ENCODE results near the gene EZR.

GRCh38 chr6:158759966-158760617 is 59.1 kb downstream of the EZR start:
- TF ChIP-seq, protein P1, sequence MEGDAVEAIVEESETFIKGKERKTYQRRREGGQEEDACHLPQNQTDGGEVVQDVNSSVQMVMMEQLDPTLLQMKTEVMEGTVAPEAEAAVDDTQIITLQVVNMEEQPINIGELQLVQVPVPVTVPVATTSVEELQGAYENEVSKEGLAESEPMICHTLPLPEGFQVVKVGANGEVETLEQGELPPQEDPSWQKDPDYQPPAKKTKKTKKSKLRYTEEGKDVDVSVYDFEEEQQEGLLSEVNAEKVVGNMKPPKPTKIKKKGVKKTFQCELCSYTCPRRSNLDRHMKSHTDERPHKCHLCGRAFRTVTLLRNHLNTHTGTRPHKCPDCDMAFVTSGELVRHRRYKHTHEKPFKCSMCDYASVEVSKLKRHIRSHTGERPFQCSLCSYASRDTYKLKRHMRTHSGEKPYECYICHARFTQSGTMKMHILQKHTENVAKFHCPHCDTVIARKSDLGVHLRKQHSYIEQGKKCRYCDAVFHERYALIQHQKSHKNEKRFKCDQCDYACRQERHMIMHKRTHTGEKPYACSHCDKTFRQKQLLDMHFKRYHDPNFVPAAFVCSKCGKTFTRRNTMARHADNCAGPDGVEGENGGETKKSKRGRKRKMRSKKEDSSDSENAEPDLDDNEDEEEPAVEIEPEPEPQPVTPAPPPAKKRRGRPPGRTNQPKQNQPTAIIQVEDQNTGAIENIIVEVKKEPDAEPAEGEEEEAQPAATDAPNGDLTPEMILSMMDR (IDR thresholded peaks at IDR 0.05): no peak
- TF ChIP-seq POLR2A (IDR thresholded peaks at IDR 0.05) (no peak), POLR2AphosphoS5 (IDR thresholded peaks at IDR 0.05) (no peak)
